ENCODE measurements around the gene TSPAN4.

DNA sequence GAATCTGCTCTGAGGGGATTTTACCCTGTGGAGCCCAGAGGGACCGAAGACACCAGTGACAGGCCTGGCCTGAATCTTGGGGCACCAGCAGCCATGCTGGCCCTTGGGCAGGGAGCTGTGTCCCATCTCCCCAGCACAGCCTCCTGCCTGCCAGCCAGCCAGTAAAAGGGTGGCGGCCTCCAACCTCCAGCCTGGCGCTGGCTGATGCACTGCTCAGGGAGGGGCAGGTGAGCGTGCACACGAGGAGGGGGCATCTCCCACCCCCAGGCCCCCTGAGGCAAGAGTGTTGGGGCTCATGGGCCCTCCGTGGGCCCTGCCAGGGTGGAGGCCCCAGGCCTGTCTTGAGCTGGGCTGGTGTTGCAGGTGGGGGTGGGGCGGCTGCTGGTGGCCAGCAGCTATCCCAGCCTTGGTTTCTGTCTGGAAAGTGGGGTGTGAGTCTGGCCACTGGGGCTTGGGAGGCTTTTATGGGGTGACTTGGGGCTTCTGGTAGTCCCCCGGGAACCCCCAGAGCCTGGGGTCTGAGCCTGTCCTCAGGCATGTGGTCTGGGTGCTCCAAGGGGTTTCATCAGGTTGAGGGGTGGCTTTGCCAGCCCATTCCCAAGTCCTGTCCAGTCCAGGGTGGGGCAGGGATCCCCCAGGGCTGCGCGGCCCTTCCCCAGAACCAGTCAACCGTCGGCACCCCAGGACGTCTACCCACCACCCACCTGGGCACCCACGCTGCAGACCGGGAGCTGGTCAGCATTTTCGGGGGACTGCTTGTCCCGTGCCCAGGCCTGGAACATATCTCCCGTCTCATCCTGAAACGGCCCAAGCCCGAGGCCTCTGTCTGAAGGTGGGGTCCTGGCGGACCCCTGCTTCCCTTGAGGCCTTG, 17.8 kb downstream of the TSPAN4 start:
- TF ChIP-seq CTCF (IDR thresholded peaks at IDR 0.05; ENCODE audit: borderline replicate concordance, extremely low read depth, low read length, poor library complexity, severe bottlenecking) (no peak), EZH2 (IDR thresholded peaks at IDR 0.05; ENCODE audit: borderline replicate concordance, low read depth, low read length, severe bottlenecking) (no peak)

All from DND-41 (cell line).